Stimulated activated effector memory CD8-positive, alpha-beta T cell treated with anti-CD3 and anti-CD28 coated beads, Interleukin-12 subunit alpha, Interleukin-12 subunit beta, amount 100 ng/mL, for 72 hours (primary cell): ENCODE results near the gene PGRMC1.

ENCODE experiments used
- ATAC-seq: fragments of 150-1000 bp; cut with Tn5 transposase; 2 replicates; pipeline ENCODE4 v1.10.0; 2021
- DNase-seq, 2 donors: peaks; one replicate each; pipeline ENCODE4 v3.0.0; 2021 to 2022; ENCODE audit warnings: low spot score in 2 of 2
- H3K27ac Mint-ChIP-seq: one replicate; pipeline ENCODE4 v1.8.0; 2022; ENCODE audit warnings: mild to moderate bottlenecking, mixed read lengths
- H3K36me3 Mint-ChIP-seq: one replicate; pipeline ENCODE4 v1.8.0; 2022; ENCODE audit warnings: mild to moderate bottlenecking, mixed read lengths
- H3K4me1 Mint-ChIP-seq: one replicate; pipeline ENCODE4 v1.8.0; 2022; ENCODE audit warnings: mixed read lengths
- H3K4me3 Mint-ChIP-seq: one replicate; pipeline ENCODE4 v1.8.0; 2022; ENCODE audit warnings: mild to moderate bottlenecking, mixed read lengths
- H3K9me3 Mint-ChIP-seq: one replicate; pipeline ENCODE4 v1.8.0; 2022; ENCODE audit warnings: mixed read lengths

The PGRMC1 gene

GRCh38 chrX:119222932-119223331 is 13.2 kb upstream of the PGRMC1 start:
- Mint-ChIP-seq H3K27ac (no peak overlapping the region), H3K36me3 (no peaks in the 10 kb centered on the region), H3K9me3 (no peaks in the 10 kb centered on the region), H3K4me3 (no peak overlapping the region), H3K4me1 (no peaks in the 10 kb centered on the region)
- ATAC-seq, result no peak
- DNase-seq, result no peak

DNA sequence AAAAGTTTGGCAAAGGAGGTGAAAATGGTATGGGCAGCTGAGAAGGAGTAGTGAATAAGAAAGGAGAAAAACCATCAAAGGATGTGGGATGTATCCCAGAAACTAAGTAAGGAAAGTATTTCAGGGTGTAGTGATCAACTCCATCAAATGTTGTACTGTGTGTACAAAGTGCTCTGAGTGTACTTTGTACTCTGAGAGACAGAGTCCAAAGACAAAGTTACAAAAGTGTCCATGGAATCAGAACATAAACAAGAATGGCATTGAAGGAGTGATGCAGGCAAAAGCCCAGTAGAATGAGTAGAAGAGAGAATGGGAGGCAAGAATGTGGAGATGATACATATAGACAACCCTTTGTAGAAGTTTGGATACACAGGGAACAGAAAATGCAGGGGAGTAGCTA is 12.3 kb upstream of the PGRMC1 start:
- H3K4me1 Mint-ChIP-seq, result no peaks in the 10 kb centered on the region
- no peak for DNase-seq
- ATAC-seq, result no peak
- no peaks in the 10 kb centered on the region for H3K9me3 Mint-ChIP-seq
- H3K36me3 Mint-ChIP-seq, result no peaks in the 10 kb centered on the region
- no peak overlapping the region for H3K4me3 Mint-ChIP-seq
- H3K27ac Mint-ChIP-seq, result no peak overlapping the region

DNA sequence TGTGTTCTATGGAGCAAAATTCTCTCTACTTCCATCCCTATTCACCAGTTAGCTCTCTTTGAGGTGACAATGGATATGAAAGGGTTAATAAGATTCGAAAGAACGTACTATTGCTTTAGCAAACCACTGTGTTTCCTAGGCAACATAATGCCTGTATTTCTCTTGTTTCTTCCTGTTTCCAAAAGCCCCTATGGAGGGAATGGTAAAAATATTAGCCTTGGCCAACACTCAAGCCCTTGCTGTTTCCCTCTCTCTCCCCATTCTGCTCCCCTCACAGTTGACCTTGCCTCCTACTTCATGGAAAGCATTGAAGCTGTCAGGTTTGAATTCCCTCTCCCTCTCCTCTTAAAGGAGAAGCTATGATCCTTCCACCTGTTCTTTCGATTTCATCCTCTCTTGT is 9.6 kb upstream of the PGRMC1 start:
- Mint-ChIP-seq H3K36me3 (no peaks in the 10 kb centered on the region), H3K4me3 (no peak overlapping the region), H3K27ac (no peak overlapping the region), H3K4me1 (peaks cover 9% of the 10 kb centered on the region), H3K9me3 (no peaks in the 10 kb centered on the region)
- ATAC-seq, result no peak
- no peak for DNase-seq

GRCh38 chrX:119228512-119229252 is 7.4 kb upstream of the PGRMC1 start:
- ATAC-seq (no peak), DNase-seq (no peak)
- no peaks in the 10 kb centered on the region for H3K9me3 Mint-ChIP-seq
- H3K4me3 Mint-ChIP-seq, result no peak overlapping the region
- no peaks in the 10 kb centered on the region for H3K36me3 Mint-ChIP-seq
- peaks cover 13% of the 10 kb centered on the region for H3K4me1 Mint-ChIP-seq
- no peak overlapping the region for H3K27ac Mint-ChIP-seq

GRCh38 chrX:119229253-119229615 is 6.9 kb upstream of the PGRMC1 start:
- Mint-ChIP-seq H3K36me3 (no peaks in the 10 kb centered on the region), H3K9me3 (no peaks in the 10 kb centered on the region), H3K27ac (no peak overlapping the region), H3K4me3 (no peak overlapping the region), H3K4me1 (peaks cover 13% of the 10 kb centered on the region)
- DNase-seq, result no peak
- no peak for ATAC-seq

DNA sequence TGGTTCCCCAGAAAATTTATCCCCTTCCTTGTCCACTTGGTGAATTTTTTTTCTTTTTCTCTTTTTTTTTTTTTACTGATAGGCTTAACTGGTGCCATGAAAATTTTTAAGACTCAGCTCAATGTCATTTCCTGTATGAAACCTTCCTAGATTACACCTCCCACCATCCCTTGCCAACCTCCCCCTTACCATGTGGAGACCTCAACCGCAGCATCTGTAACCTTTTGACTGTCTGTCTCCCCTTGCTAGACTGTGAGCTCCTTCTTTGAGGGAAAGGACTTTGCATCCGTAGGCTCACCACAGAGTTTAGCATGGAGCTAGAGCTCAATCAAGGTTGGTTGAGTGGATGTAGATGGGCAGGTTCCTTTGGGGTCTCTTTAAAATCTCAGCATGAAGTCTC is 5.2 kb upstream of the PGRMC1 start:
- DNase-seq, result no peak
- no peaks in the 10 kb centered on the region for H3K9me3 Mint-ChIP-seq
- ATAC-seq, result peak; percentile 97
- peaks cover 19% of the 10 kb centered on the region for H3K4me1 Mint-ChIP-seq
- no peak overlapping the region for H3K27ac Mint-ChIP-seq
- no peak overlapping the region for H3K4me3 Mint-ChIP-seq
- H3K36me3 Mint-ChIP-seq, result no peaks in the 10 kb centered on the region

GRCh38 chrX:119231936-119232445 is 4.1 kb upstream of the PGRMC1 start:
- Mint-ChIP-seq H3K36me3 (no peaks in the 10 kb centered on the region), H3K4me3 (no peak overlapping the region), H3K4me1 (peaks cover 21% of the 10 kb centered on the region), H3K27ac (no peak overlapping the region), H3K9me3 (no peaks in the 10 kb centered on the region)
- ATAC-seq, result no peak
- DNase-seq, result no peak

- Mint-ChIP-seq H3K4me1 (peaks cover 32% of the 10 kb centered on the region), H3K4me3 (peak overlapping the region; percentile 85), H3K36me3 (peaks cover 3% of the 10 kb centered on the region), H3K9me3 (no peaks in the 10 kb centered on the region), H3K27ac (peak overlapping the region; percentile 74)
- ATAC-seq (no peak), DNase-seq (no peak)
These were observed 1.0 kb upstream of the PGRMC1 start for GRCh38 chrX:119235051-119235511.

GRCh38 chrX:119236623-119237561 is 807 bp downstream of the PGRMC1 start:
- no peak for DNase-seq
- peaks cover 21% of the 10 kb centered on the region for H3K36me3 Mint-ChIP-seq
- no peaks in the 10 kb centered on the region for H3K9me3 Mint-ChIP-seq
- peak overlapping the region; percentile 85 for H3K4me3 Mint-ChIP-seq
- ATAC-seq, result peak; percentile 52
- peak overlapping the region; percentile 74 for H3K27ac Mint-ChIP-seq
- peaks cover 23% of the 10 kb centered on the region for H3K4me1 Mint-ChIP-seq

- H3K9me3 Mint-ChIP-seq, result no peaks in the 10 kb centered on the region
- peak overlapping the region; percentile 74 for H3K27ac Mint-ChIP-seq
- H3K36me3 Mint-ChIP-seq, result peaks cover 28% of the 10 kb centered on the region
- DNase-seq (no peak), ATAC-seq (no peak)
- peaks cover 30% of the 10 kb centered on the region for H3K4me1 Mint-ChIP-seq
- H3K4me3 Mint-ChIP-seq, result peak overlapping the region; percentile 85
These were observed 1.5 kb downstream of the PGRMC1 start for GRCh38 chrX:119237562-119237942.

DNA sequence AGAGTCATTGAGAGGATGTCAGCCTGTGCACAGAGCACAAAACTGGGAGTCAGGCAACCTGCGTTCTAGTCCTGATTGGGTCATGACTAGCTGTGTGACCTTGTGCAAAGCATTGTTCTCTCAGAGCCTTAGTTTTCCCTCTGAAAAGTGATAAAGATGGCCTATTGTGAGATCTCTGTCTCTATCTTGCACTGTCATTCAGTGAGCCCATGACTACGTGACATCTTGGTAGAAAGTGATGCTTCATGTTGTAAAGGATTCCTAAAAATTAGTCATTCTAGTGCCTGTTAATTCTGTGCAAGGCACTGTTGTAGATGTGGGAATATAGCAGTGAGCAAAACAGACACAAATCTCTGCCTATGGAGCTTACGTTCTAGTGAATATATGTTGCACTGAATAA is 2.5 kb downstream of the PGRMC1 start:
- ATAC-seq, result no peak
- Mint-ChIP-seq H3K9me3 (no peaks in the 10 kb centered on the region), H3K4me3 (peak overlapping the region; percentile 85), H3K36me3 (peaks cover 38% of the 10 kb centered on the region), H3K4me1 (peaks cover 34% of the 10 kb centered on the region), H3K27ac (no peak overlapping the region)
- no peak for DNase-seq

GRCh38 chrX:119240356-119240755 is 4.3 kb downstream of the PGRMC1 start:
- DNase-seq, result no peak
- Mint-ChIP-seq H3K4me3 (no peak overlapping the region), H3K27ac (no peak overlapping the region), H3K4me1 (peaks cover 33% of the 10 kb centered on the region), H3K9me3 (no peaks in the 10 kb centered on the region), H3K36me3 (peaks cover 56% of the 10 kb centered on the region)
- ATAC-seq, result no peak

DNA sequence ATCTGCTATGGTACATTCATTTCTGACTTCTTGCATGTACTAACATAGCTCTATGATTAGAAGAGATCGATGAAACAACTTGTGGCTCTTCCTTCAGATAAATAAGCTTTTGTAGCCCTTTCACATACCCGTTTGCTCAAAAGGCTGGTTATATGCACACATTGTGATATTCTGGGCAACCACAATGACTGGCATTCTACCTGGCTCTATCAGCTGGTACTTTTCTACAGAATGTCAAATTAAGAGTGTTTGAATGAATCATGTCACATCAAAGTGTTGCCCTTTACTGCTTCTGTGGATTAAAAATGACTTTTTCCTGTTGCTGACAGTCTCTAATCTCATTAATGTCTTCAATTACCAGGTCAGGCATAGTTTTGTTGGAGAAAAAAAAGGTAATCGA is 11.6 kb downstream of the PGRMC1 start:
- Mint-ChIP-seq H3K27ac (no peak overlapping the region), H3K4me1 (peaks cover 3% of the 10 kb centered on the region), H3K9me3 (no peaks in the 10 kb centered on the region), H3K4me3 (no peak overlapping the region), H3K36me3 (peaks cover 29% of the 10 kb centered on the region)
- DNase-seq (no peak), ATAC-seq (no peak)

- DNase-seq (no peak), ATAC-seq (no peak)
- Mint-ChIP-seq H3K27ac (no peak overlapping the region), H3K9me3 (no peaks in the 10 kb centered on the region), H3K4me3 (no peak overlapping the region), H3K4me1 (no peaks in the 10 kb centered on the region), H3K36me3 (peaks cover 8% of the 10 kb centered on the region)
These were observed 13.8 kb downstream of the PGRMC1 start for GRCh38 chrX:119249891-119250290.

DNA sequence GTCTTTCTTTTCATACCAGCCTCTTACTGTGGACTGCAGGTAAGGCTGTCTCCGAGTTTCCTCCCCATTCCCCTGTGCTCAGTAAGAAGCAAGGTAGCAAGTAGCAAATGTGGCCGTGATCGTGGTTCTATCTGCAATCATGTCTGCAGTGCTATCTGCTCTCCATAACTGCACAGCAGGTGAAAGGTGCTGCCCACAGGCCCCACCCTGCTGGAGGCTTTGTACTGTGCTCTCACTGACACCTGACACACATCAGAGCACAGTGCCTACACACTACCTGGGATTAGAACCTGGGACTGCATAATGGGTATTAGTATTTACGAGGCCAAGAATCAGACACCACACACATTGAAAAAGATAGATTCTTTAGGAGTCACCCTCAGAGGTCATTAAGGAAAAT is 15.3 kb downstream of the PGRMC1 start:
- H3K4me3 Mint-ChIP-seq, result no peak overlapping the region
- no peaks in the 10 kb centered on the region for H3K9me3 Mint-ChIP-seq
- no peaks in the 10 kb centered on the region for H3K36me3 Mint-ChIP-seq
- DNase-seq, result no peak
- no peaks in the 10 kb centered on the region for H3K4me1 Mint-ChIP-seq
- H3K27ac Mint-ChIP-seq, result no peak overlapping the region
- ATAC-seq, result no peak

GRCh38 chrX:119252716-119253115 is 16.6 kb downstream of the PGRMC1 start:
- H3K4me1 Mint-ChIP-seq, result no peaks in the 10 kb centered on the region
- no peak overlapping the region for H3K27ac Mint-ChIP-seq
- no peak for DNase-seq
- no peak for ATAC-seq
- no peaks in the 10 kb centered on the region for H3K9me3 Mint-ChIP-seq
- H3K36me3 Mint-ChIP-seq, result no peaks in the 10 kb centered on the region
- no peak overlapping the region for H3K4me3 Mint-ChIP-seq
